WERI-Rb-1 (cell line): Measurements from ENCODE around the gene RPTOR.

Experiments used
- DNase-seq: peaks from one replicate; pipeline ENCODE4 v3.0.0-alpha.2; 2020
- H3K27ac ChIP-seq: fragments of 250-450 bp; sonication (Bioruptor Pico); 2 replicates; pipeline ENCODE4 v1.5.1; 2020; ENCODE audit warnings: mild to moderate bottlenecking, moderate library complexity
- H3K27me3 ChIP-seq: fragments of 250-450 bp; sonication (Bioruptor Pico); 2 replicates; pipeline ENCODE4 v1.5.1; 2021; ENCODE audit warnings: mild to moderate bottlenecking, low read depth, moderate library complexity; ENCODE audit not compliant: insufficient read depth, severe bottlenecking
- H3K36me3 ChIP-seq: fragments of 250-450 bp; sonication (Bioruptor Pico); 2 replicates; pipeline ENCODE4 v1.5.1; 2020; ENCODE audit warnings: mild to moderate bottlenecking, moderate library complexity
- H3K4me3 ChIP-seq: 2 replicates; pipeline ENCODE4 v1.5.1; 2011; ENCODE audit warnings: low read depth, mild to moderate bottlenecking, control low read depth, low read length
- H3K9me3 ChIP-seq: fragments of 250-450 bp; sonication (Bioruptor Pico); 2 replicates; pipeline ENCODE4 v1.5.1; 2021; ENCODE audit warnings: mild to moderate bottlenecking, moderate library complexity; ENCODE audit not compliant: severe bottlenecking
- TF ChIP-seq, protein P1 (sequence below): IDR thresholded peaks from 2 replicates; pipeline ENCODE4 v1.5.1; 2011; ENCODE audit warnings: low read depth, mild to moderate bottlenecking, control low read depth, inconsistent platforms, low read length

Gene RPTOR

DNA sequence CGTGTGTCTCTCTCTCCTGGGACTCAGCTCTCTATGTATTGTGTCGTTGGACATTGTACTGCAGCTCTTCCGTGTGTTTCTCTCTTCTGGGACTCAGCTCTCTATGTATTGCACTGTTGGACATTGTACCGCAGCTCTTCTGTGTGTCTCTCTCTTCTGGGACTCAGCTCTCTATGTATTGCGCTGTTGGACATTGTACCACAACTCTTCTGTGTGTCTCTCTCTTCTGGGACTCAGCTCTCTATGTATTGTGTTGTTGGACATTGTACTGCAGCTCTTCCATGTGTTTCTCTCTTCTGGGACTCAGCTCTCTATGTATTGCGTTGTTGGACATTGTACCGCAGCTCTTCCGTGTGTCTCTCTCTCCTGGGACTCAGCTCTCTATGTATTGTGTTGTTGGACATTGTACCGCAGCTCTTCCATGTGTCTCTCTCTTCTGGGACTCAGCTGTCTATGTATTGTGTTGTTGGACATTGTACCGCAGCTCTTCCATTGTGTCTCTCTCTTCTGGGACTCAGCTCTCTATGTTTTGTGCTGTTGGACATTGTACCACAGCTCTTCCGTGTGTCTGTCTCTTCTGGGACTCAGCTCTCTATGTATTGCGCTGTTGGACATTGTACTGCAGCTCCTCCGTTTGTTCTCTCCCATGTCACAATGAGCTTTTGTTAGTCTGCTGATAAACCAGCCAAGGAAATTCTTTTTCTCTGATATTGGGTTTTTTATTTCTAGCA lies 84.8 kb downstream of the RPTOR start:
- Histone ChIP-seq H3K27ac (no peak overlapping the region), H3K9me3 (no peaks in the 10 kb centered on the region), H3K27me3 (no peaks in the 10 kb centered on the region), H3K4me3 (no peak overlapping the region), H3K36me3 (peaks cover 33% of the 10 kb centered on the region)
- DNase-seq: no peak
- TF ChIP-seq, protein P1, sequence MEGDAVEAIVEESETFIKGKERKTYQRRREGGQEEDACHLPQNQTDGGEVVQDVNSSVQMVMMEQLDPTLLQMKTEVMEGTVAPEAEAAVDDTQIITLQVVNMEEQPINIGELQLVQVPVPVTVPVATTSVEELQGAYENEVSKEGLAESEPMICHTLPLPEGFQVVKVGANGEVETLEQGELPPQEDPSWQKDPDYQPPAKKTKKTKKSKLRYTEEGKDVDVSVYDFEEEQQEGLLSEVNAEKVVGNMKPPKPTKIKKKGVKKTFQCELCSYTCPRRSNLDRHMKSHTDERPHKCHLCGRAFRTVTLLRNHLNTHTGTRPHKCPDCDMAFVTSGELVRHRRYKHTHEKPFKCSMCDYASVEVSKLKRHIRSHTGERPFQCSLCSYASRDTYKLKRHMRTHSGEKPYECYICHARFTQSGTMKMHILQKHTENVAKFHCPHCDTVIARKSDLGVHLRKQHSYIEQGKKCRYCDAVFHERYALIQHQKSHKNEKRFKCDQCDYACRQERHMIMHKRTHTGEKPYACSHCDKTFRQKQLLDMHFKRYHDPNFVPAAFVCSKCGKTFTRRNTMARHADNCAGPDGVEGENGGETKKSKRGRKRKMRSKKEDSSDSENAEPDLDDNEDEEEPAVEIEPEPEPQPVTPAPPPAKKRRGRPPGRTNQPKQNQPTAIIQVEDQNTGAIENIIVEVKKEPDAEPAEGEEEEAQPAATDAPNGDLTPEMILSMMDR: no peak

DNA sequence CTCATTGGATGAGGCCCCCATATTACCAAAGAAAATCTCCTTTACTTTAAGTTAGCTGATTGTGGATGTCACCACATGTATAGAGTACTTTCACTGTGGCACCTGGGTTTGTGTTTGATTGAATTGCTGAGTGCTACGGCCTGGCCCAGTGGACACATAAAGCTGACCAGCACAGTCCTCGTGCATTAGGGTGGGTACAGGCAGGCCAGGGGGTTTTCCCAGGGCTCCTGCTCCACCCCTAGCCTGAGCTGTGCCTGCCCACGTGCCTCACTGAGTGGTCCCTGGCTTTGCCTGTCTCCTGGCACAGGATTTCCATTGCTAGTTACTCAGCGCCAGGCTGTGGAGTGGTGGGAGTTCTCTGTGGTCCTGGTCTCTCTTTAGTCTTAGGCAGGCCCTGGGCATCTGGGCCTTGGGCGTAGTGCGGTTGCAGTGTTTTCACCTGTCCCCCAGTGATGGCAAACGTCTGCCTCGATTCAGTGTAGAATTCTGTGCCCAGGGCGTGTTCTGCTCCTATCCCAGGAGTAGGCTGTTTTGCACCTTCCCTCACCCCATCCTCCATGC lies 86.0 kb downstream of the RPTOR start:
- Histone ChIP-seq H3K4me3 (no peak overlapping the region), H3K36me3 (peaks cover 30% of the 10 kb centered on the region), H3K27me3 (no peaks in the 10 kb centered on the region), H3K27ac (no peak overlapping the region), H3K9me3 (no peaks in the 10 kb centered on the region)
- TF ChIP-seq, protein P1: no peak
- DNase-seq: no peak

DNA sequence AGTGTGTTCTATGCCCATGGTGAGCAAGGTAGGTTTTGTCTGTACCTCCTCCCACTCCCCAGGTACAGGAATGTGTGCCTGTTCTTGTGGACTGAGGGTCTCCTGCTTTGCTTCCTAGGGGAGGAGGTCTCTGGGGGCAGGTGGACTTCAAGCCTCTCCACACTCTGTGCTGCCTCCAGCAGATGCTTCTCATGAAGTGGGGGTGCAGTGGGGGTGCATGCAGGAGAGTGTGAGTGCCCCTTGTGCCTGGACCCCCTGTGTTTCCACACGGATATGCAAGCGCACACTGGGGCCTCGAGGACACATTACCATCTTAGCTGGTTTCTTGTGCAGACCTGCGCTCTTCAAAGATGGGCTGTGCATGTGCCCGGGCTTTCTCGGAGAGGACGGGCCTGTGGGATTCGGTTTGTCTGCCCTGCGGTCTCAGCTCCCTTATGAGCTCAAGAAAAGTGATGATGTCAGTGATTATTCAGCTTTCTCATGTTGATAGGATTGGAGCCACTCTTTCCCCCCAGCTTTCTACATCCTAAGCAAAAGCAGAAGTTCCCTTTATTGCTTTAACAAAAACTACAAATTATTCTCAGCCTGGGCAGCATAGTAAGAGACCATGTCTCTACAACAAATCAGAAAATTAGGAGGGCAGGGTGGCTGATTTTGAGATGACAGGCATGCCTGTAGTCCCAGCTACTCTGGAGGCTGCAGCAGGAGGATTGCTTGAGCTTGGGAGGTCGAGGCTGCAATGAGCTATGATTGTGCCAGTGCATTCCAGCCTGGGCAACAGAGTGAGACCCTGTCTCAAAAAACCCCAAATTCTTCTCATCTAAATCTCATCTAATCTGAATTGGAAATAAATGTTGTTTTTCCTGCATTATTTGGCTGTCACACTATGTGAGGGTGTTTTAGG lies 86.8 kb downstream of the RPTOR start:
- Histone ChIP-seq H3K9me3 (no peaks in the 10 kb centered on the region), H3K4me3 (no peak overlapping the region), H3K27me3 (no peaks in the 10 kb centered on the region), H3K27ac (no peak overlapping the region), H3K36me3 (peaks cover 23% of the 10 kb centered on the region)
- TF ChIP-seq, protein P1: no peak
- no peak for DNase-seq

DNA sequence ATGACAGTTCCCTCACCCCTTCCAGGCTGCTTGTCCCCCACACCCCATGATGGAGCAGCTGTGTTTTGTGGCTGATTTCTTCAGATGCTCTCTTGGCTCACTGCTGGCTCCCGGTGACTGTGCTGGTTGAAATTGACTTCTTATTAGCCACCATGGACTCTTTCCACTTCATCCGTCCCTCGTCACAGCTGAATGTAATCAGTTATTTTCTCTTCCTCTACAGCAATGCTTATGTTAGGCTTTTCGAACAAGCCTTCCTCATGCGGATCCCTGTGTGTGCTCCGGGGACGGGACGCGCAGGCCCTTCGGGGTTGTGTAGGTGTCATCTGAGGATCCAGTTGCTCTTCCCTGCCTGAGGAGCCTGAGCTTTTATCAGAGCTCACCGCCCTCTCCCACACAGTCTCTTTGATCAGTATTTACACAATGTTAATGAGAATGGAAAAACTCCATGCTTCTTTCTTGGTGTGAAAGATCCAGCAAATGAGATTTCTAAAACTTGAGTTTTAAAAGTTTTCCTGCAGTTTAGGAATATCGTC lies 87.5 kb downstream of the RPTOR start:
- Histone ChIP-seq H3K4me3 (no peak overlapping the region), H3K27ac (no peak overlapping the region), H3K36me3 (peaks cover 18% of the 10 kb centered on the region), H3K9me3 (no peaks in the 10 kb centered on the region), H3K27me3 (no peaks in the 10 kb centered on the region)
- DNase-seq: no peak
- TF ChIP-seq, protein P1: no peak

DNA sequence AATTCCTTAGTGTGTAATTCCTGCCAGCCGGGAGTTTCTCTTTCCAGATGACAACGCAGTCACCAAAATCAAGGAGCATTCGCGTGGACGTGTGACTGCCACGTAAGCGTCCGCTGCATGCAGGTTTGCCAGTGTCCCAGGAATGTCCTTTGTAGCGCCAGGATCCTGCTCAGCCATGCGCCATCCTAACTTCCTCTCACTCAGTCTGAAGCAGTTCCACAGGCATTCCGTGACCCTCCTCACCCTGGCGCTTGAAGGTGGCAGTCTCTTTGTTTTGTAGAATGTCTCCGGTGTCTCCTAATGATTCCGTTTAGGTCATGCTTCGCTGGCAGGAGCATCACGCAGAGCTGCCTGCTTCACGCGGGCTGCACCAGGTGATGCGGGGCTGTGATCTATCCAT lies 88.6 kb downstream of the RPTOR start:
- TF ChIP-seq, protein P1: no peak
- no peak overlapping the region for H3K27ac ChIP-seq
- no peaks in the 10 kb centered on the region for H3K9me3 ChIP-seq
- no peak overlapping the region for H3K4me3 ChIP-seq
- H3K27me3 ChIP-seq: no peaks in the 10 kb centered on the region
- H3K36me3 ChIP-seq: peaks cover 13% of the 10 kb centered on the region
- DNase-seq: no peak
